ENCODE data around the gene PLIN3. TPM values are rescaled to one million over a fixed set of nuclear protein-coding genes. Genes with fewer than 3 reads are reported as not detected.

Gene PLIN3
- total RNA-seq, 4 donors from 2014 or later = 29.5 to 96.3 (median 40.5) TPM

DNA sequence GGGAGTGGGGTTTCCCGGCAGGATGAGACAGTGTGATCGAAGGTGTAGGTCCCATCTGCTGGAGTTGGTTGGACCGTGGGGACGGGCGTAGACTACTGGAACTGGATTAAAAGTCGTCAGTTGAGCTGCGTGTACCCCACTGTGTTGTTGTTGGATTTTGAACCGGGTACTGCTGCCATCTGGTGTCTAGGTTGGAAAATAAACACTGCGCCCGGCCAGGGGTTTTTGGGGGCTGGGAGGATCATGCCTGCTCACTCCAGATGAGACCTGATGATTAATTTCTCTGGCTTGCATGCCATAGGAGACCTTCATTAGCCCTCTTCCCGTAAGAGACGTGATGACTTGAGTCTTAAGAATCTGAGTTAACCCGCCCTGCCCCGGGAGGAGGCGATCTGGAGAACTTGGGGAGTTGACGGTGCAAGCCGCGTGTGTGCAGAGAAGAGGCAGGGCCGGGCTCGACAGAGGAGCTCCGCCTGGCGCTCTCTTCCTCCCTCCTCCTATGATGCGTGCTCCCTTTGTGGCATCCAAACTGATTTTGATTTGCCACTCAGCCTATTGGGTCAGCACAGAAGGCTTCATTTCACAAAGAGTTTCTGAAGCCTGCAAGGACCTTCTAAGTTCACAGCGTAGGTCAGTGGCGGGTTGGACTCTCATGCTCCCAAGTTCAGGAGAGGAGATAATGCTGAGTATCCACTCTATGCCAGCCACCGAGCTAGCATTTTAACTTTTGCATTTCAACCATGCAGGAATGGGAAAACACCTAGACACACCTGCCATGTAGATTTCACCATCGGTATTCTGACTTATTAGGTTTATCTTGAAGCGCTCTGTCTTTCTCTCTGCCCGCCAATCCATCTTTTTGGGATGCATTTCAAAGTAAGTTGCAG lies 44.6 kb upstream of the PLIN3 start:
- peak overlapping the region in 3 of 4 donors; percentile 50 to 77 (median 53) for H3K27ac ChIP-seq
- no peaks in the 10 kb centered on the region for H3K9me3 ChIP-seq
- 20 to 24% methylated on average over 22 to 29 of the region's 29 CpGs for WGBS, 2 donors
- H3K4me1 ChIP-seq = peaks cover 0 to 44% (median 29%) of the 10 kb centered on the region in 4 donors
- DNase-seq (ENCODE audit: low spot score in 2 of 2) = peak; percentile 59 to 71
- H3K36me3 ChIP-seq = no peaks in the 10 kb centered on the region
- peak overlapping the region in 3 of 4 donors; percentile 45 to 78 (median 47) for H3K4me3 ChIP-seq
- no peak for TF ChIP-seq POLR2A (IDR thresholded peaks at IDR 0.05)
- TF ChIP-seq, protein P1, sequence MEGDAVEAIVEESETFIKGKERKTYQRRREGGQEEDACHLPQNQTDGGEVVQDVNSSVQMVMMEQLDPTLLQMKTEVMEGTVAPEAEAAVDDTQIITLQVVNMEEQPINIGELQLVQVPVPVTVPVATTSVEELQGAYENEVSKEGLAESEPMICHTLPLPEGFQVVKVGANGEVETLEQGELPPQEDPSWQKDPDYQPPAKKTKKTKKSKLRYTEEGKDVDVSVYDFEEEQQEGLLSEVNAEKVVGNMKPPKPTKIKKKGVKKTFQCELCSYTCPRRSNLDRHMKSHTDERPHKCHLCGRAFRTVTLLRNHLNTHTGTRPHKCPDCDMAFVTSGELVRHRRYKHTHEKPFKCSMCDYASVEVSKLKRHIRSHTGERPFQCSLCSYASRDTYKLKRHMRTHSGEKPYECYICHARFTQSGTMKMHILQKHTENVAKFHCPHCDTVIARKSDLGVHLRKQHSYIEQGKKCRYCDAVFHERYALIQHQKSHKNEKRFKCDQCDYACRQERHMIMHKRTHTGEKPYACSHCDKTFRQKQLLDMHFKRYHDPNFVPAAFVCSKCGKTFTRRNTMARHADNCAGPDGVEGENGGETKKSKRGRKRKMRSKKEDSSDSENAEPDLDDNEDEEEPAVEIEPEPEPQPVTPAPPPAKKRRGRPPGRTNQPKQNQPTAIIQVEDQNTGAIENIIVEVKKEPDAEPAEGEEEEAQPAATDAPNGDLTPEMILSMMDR (IDR thresholded peaks at IDR 0.05) = peak; percentile 56 to 87 (median 67)
- peak in 1 of 2 donors; percentile 51 for TF ChIP-seq EP300 (IDR thresholded peaks at IDR 0.05)
- peaks cover 0 to 12% of the 10 kb centered on the region in 2 donors for H3K27me3 ChIP-seq

DNA sequence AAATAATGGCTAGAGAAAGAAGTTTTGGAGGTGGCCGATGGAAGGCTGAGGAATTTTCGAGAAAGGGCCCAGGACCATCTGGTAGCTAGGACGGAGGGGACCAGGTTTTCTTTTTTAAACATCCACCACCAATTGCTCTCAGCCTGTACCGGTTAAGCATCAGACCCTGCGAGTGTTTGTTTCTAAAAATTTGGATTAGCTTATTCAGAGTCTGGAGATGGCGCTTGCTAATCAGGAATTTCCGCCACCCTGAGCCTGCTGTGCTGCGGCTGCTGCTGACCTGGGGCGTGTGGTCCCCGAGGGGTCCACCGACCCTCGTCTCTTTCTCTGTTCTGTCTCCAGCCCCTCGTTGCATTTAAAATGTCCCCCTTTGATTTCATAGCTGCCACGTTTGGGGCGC lies 43.8 kb upstream of the PLIN3 start:
- peak overlapping the region in 3 of 4 donors; percentile 50 to 77 (median 53) for H3K27ac ChIP-seq

DNA sequence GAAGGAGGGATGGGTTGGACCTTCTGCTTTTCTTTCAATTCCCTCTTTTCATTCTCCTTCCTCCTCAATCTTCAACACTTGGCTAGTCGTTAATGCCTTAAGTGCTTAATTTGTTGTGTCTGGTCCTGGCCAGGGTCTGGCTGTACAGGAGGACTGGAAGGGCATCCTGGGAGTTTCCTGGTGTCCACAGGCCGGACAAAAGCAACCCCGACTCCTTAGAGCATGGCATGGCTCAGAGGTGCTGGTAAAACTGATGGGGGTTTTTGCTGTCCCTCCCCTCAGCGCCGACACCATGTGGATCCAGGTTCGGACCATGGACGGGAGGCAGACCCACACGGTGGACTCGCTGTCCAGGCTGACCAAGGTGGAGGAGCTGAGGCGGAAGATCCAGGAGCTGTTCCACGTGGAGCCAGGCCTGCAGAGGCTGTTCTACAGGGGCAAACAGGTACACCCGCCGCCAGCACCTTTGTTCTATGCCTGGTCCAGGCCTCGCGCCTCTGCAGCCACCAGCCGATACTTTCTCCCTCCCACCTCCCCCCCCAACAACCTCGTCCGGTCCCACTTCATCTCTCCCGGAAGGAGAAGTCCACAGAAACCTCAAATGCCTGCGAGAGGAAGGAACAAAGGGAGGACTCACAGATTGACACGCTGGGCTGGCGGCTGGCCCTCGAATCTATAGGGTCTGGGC lies 43.3 kb upstream of the PLIN3 start:
- Histone ChIP-seq H3K27ac (peak overlapping the region in 3 of 4 donors; percentile 50 to 77 (median 53)), H3K4me3 (peak overlapping the region; percentile 41 to 78 (median 46)), H3K9me3 (no peaks in the 10 kb centered on the region), H3K36me3 (no peaks in the 10 kb centered on the region), H3K27me3 (peaks cover 0 to 12% of the 10 kb centered on the region in 2 donors), H3K4me1 (peaks cover 0 to 42% (median 29%) of the 10 kb centered on the region in 4 donors)
- 11 to 16% methylated on average over 23 of the region's 23 CpGs for WGBS, 2 donors
- TF ChIP-seq, protein P1 (IDR thresholded peaks at IDR 0.05) = no peak
- TF ChIP-seq EP300 (IDR thresholded peaks at IDR 0.05) = no peak
- no peak for TF ChIP-seq POLR2A (IDR thresholded peaks at IDR 0.05)
- peak in 1 of 2 donors; percentile 21 for DNase-seq (ENCODE audit: low spot score in 2 of 2)

More for the DNA sequence above, 43.8 kb upstream of the PLIN3 start:
- H3K27me3 ChIP-seq = peaks cover 0 to 12% of the 10 kb centered on the region in 2 donors
- peaks cover 0 to 44% (median 29%) of the 10 kb centered on the region in 4 donors for H3K4me1 ChIP-seq
- DNase-seq (ENCODE audit: low spot score in 2 of 2) = no peak
- 27 to 34% methylated on average over 15 of the region's 15 CpGs for WGBS, 2 donors
- H3K36me3 ChIP-seq = no peaks in the 10 kb centered on the region
- no peaks in the 10 kb centered on the region for H3K9me3 ChIP-seq
- H3K4me3 ChIP-seq = peak overlapping the region in 3 of 4 donors; percentile 45 to 78 (median 47)
- TF ChIP-seq EP300 (IDR thresholded peaks at IDR 0.05) = no peak
- no peak for TF ChIP-seq POLR2A (IDR thresholded peaks at IDR 0.05)
- TF ChIP-seq, protein P1 (IDR thresholded peaks at IDR 0.05) = no peak

DNA sequence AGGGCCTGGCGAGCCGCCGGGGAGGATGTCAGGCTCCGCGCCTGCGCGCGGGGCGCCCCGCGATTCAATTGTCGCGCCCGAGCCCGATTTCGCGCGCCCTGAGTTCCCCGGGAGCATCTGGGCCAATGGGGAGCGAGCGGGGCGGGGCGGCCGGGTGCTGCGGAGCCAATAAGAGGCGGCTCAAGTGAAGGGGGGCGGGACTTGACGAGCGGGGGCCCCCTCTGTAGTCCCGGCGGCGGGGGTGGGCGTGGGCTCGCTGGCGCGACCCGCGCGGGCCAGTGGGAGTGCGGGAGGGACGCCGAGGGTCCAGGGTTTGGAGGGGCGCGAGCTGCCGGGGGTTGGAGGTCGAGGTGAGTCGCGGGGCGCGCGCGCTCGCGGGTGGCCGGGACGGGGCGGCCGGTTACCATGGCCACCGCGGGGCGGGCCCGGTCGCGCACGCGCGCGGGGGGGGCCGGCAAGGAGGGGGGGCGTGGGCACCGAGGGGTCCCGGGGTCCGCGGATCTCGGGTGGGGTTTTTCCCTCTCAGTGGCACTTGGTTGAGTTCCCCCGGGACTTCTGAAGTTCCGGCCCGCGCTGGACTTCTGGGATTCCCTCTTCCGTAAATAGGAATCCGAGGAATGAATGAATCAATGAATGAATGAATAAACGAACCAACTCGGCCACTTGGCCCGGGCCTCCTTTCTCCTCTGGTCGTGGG lies 42.6 kb upstream of the PLIN3 start:
- H3K36me3 ChIP-seq = no peaks in the 10 kb centered on the region
- H3K27me3 ChIP-seq = peaks cover 0 to 12% of the 10 kb centered on the region in 2 donors
- DNase-seq (ENCODE audit: low spot score in 2 of 2) = peak; percentile 89
- H3K9me3 ChIP-seq = no peaks in the 10 kb centered on the region
- H3K4me1 ChIP-seq = peaks cover 0 to 35% (median 29%) of the 10 kb centered on the region in 4 donors
- WGBS, 2 donors = 0 to 1% methylated on average over 27 to 31 of the region's 85 CpGs
- H3K27ac ChIP-seq = peak overlapping the region; percentile 14 to 77 (median 40)
- TF ChIP-seq EP300 (IDR thresholded peaks at IDR 0.05) (peak in 1 of 2 donors; percentile 13), POLR2A (IDR thresholded peaks at IDR 0.05) (no peak)
- TF ChIP-seq, protein P1 (IDR thresholded peaks at IDR 0.05) = no peak
- peak overlapping the region; percentile 41 to 78 (median 46) for H3K4me3 ChIP-seq

All from tibial nerve (tissue), 4 donors.